KMS-11 (cell line): ENCODE results near the gene CD9.
A peak's percentile ranks its signal among the peaks of the same experiment; 100 is the strongest.

ENCODE experiments used
- H2AFZ ChIP-seq: fragments of 200-600 bp; sonication (generic); 2 replicates; pipeline ENCODE4 v1.6.1; 2016; ENCODE audit warnings: antibody characterized with exemption, mixed run types, low read depth
- H3K27ac ChIP-seq: fragments of 200-600 bp; sonication (generic); 2 replicates; pipeline ENCODE4 v1.6.1; 2016; ENCODE audit warnings: mild to moderate bottlenecking, mixed run types
- H3K27me3 ChIP-seq: fragments of 200-600 bp; sonication (generic); 2 replicates; pipeline ENCODE4 v1.6.1; 2017; ENCODE audit warnings: mild to moderate bottlenecking, low read depth, mixed run types, moderate library complexity; ENCODE audit not compliant: insufficient read depth
- H3K36me3 ChIP-seq: fragments of 200-600 bp; sonication (generic); 2 replicates; pipeline ENCODE4 v1.6.1; 2017; ENCODE audit warnings: mild to moderate bottlenecking, mixed run types; ENCODE audit not compliant: insufficient read depth
- H3K4me1 ChIP-seq: fragments of 200-600 bp; sonication (generic); 2 replicates; pipeline ENCODE4 v1.6.1; 2016; ENCODE audit warnings: mild to moderate bottlenecking, low read depth, mixed run types; ENCODE audit not compliant: poor library complexity, severe bottlenecking
- H3K4me2 ChIP-seq: fragments of 200-600 bp; sonication (generic); 2 replicates; pipeline ENCODE4 v1.7.0; 2016; ENCODE audit warnings: mild to moderate bottlenecking, mixed run types
- H3K4me3 ChIP-seq: fragments of 200-600 bp; sonication (generic); IDR thresholded peaks from 2 replicates; pipeline ENCODE4 v1.6.1; 2017; ENCODE audit warnings: low read depth, low read length, mixed read lengths; ENCODE audit not compliant: insufficient read depth
- H3K79me2 ChIP-seq: fragments of 200-600 bp; sonication (generic); 2 replicates; pipeline ENCODE4 v1.6.1; 2016; ENCODE audit warnings: low read depth, mixed run types; ENCODE audit not compliant: insufficient read depth
- H3K9ac ChIP-seq: fragments of 200-600 bp; sonication (generic); 2 replicates; pipeline ENCODE4 v1.6.1; 2016; ENCODE audit warnings: mild to moderate bottlenecking, mixed run types
- H4K20me1 ChIP-seq: fragments of 200-600 bp; sonication (generic); 2 replicates; pipeline ENCODE4 v1.6.1; 2016; ENCODE audit warnings: mild to moderate bottlenecking, mixed run types; ENCODE audit not compliant: insufficient read depth
- CTCF ChIP-seq: fragments of 200-600 bp; sonication (generic); conservative IDR thresholded peaks from 2 replicates; pipeline ENCODE4 v1.6.1; 2017; ENCODE audit warnings: low read depth, mild to moderate bottlenecking, antibody characterized with exemption, low read length, moderate library complexity, mixed read lengths

CD9 gene

GRCh38 chr12:6192604-6193380, 7.4 kb upstream of the CD9 start:
- Histone ChIP-seq H3K9ac (no peak overlapping the region), H2AFZ (no peak overlapping the region), H3K36me3 (no peaks in the 10 kb centered on the region), H3K4me2 (no peak overlapping the region), H3K27ac (no peak overlapping the region), H3K27me3 (no peaks in the 10 kb centered on the region), H3K4me1 (no peaks in the 10 kb centered on the region), H4K20me1 (no peaks in the 10 kb centered on the region), H3K4me3 (no peak overlapping the region), H3K79me2 (no peaks in the 10 kb centered on the region)
- no peak for TF ChIP-seq CTCF

GRCh38 chr12:6193853-6194815, 6.1 kb upstream of the CD9 start:
- H3K4me3 ChIP-seq = no peak overlapping the region
- no peaks in the 10 kb centered on the region for H3K36me3 ChIP-seq
- no peak overlapping the region for H2AFZ ChIP-seq
- no peaks in the 10 kb centered on the region for H4K20me1 ChIP-seq
- no peaks in the 10 kb centered on the region for H3K4me1 ChIP-seq
- no peak overlapping the region for H3K4me2 ChIP-seq
- H3K27me3 ChIP-seq = no peaks in the 10 kb centered on the region
- H3K9ac ChIP-seq = no peak overlapping the region
- H3K79me2 ChIP-seq = no peaks in the 10 kb centered on the region
- no peak overlapping the region for H3K27ac ChIP-seq
- no peak for TF ChIP-seq CTCF

GRCh38 chr12:6195665-6196535, 4.3 kb upstream of the CD9 start:
- Histone ChIP-seq H3K27ac (no peak overlapping the region), H4K20me1 (no peaks in the 10 kb centered on the region), H3K4me1 (peaks cover 4% of the 10 kb centered on the region), H3K9ac (no peak overlapping the region), H3K4me3 (no peak overlapping the region), H3K79me2 (no peaks in the 10 kb centered on the region), H3K27me3 (no peaks in the 10 kb centered on the region), H2AFZ (0 out of 2 replicates have a peak overlapping the region, but pooled peaks have one; percentile 14), H3K4me2 (no peak overlapping the region), H3K36me3 (no peaks in the 10 kb centered on the region)
- peak; percentile 84 for TF ChIP-seq CTCF

DNA sequence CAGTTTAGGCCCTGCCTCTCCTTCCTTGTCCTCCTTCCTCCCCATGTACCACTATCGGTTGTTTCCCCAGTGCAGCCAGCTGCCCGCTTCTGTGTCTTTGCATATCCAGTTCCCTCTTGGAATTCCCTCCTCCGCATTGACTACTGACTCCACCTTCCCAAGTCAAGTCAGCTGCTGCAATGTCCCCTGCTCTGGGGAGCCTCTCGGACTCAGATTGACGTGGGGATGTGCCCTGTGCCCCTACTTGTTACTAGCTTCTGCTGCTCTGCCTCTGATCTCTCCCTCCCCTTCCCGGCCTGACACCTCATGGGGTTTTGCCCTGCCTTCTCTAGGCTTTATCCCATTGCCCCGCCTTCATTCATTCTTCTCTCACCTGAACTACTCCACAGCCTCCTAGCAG, 2.1 kb upstream of the CD9 start:
- TF ChIP-seq CTCF = no peak
- H4K20me1 ChIP-seq = no peaks in the 10 kb centered on the region
- H3K4me1 ChIP-seq = peaks cover 11% of the 10 kb centered on the region
- no peaks in the 10 kb centered on the region for H3K79me2 ChIP-seq
- H3K27ac ChIP-seq = no peak overlapping the region
- no peak overlapping the region for H3K4me2 ChIP-seq
- H3K4me3 ChIP-seq = no peak overlapping the region
- H3K36me3 ChIP-seq = no peaks in the 10 kb centered on the region
- no peak overlapping the region for H2AFZ ChIP-seq
- no peak overlapping the region for H3K9ac ChIP-seq
- H3K27me3 ChIP-seq = no peaks in the 10 kb centered on the region
